HEK293 (cell line): ENCODE data around the gene ROR2.

Experiments
- CTCF ChIA-PET: fragments of 350-600 bp; formaldehyde crosslinking; extraction: SDS; loops from one replicate; lab custom pipeline; 2021; ENCODE audit warnings: antibody characterized with exemption; lab: Yijun Ruan, JAX
- POLR2A ChIA-PET: fragments of 300-600 bp; formaldehyde crosslinking; extraction: SDS; loops from one replicate; lab custom pipeline; 2020; ENCODE audit warnings: antibody characterized with exemption, inconsistent platforms; lab: Yijun Ruan, JAX
- H3K27ac ChIP-seq: fragments of 200-500 bp; sonication (Bioruptor generic); 2 replicates; pipeline ENCODE4 v1.5.1; 2014; ENCODE audit warnings: low read depth, low read length, control low read depth, inconsistent platforms; ENCODE audit errors: extremely low read depth
- H3K36me3 ChIP-seq, 2 experiments: fragments of 200-500 bp in 1 of 2; sonication (Bioruptor generic) in 1 of 2; 1 replicate in 1 of 2; 2 replicates in 1 of 2; pipeline ENCODE4 v1.5.1; 2014 to 2017; ENCODE audit warnings: inconsistent platforms in 2 of 2, low read length in 2 of 2; ENCODE audit not compliant: control insufficient read depth in 2 of 2, insufficient read depth in 1 of 2
- H3K4me1 ChIP-seq: fragments of 200-500 bp; sonication (Bioruptor generic); 2 replicates; pipeline ENCODE4 v1.5.1; 2014; ENCODE audit warnings: mild to moderate bottlenecking, low read length, inconsistent platforms; ENCODE audit not compliant: control insufficient read depth, insufficient read depth
- H3K4me3 ChIP-seq: 2 replicates; pipeline ENCODE4 v1.5.1; 2011; ENCODE audit warnings: low read depth, mild to moderate bottlenecking, control low read depth, low read length, moderate library complexity
- H3K9me3 ChIP-seq: fragments of 200-500 bp; sonication (Bioruptor generic); 2 replicates; pipeline ENCODE4 v1.5.1; 2014; ENCODE audit warnings: low read depth, low read length, inconsistent platforms; ENCODE audit not compliant: control insufficient read depth, insufficient read depth
- ZBTB20 ChIP-seq: fragments of 450-650 bp; formaldehyde crosslinking; IDR thresholded peaks from 2 replicates; pipeline ENCODE4 v1.5.1; 2016; ENCODE audit warnings: missing biosample characterization, missing genetic modification characterization
- ZNF10 ChIP-seq: fragments of 450-650 bp; formaldehyde crosslinking; IDR thresholded peaks from 2 replicates; pipeline ENCODE4 v1.5.1; 2017; ENCODE audit warnings: missing biosample characterization, missing genetic modification characterization
- ZNF132 ChIP-seq: fragments of 450-650 bp; formaldehyde crosslinking; IDR thresholded peaks from 2 replicates; pipeline ENCODE4 v1.5.1; 2017; ENCODE audit warnings: missing biosample characterization, missing genetic modification characterization, borderline replicate concordance
- ZNF146 ChIP-seq: fragments of 450-650 bp; formaldehyde crosslinking; IDR thresholded peaks from 2 replicates; pipeline ENCODE4 v1.5.1; 2016; ENCODE audit warnings: missing biosample characterization, missing genetic modification characterization
- ZNF155 ChIP-seq: fragments of 450-650 bp; formaldehyde crosslinking; IDR thresholded peaks from 2 replicates; pipeline ENCODE4 v1.5.1; 2016; ENCODE audit warnings: missing biosample characterization, missing genetic modification characterization
- ZNF157 ChIP-seq: fragments of 450-650 bp; formaldehyde crosslinking; IDR thresholded peaks from 2 replicates; pipeline ENCODE4 v1.5.1; 2016; ENCODE audit warnings: missing biosample characterization, missing genetic modification characterization
- ZNF174 ChIP-seq: fragments of 450-650 bp; formaldehyde crosslinking; IDR thresholded peaks from 2 replicates; pipeline ENCODE4 v1.5.0; 2017; ENCODE audit warnings: missing biosample characterization, mild to moderate bottlenecking, missing genetic modification characterization
- ZNF211 ChIP-seq: fragments of 450-650 bp; formaldehyde crosslinking; IDR thresholded peaks from 2 replicates; pipeline ENCODE4 v1.5.1; 2016; ENCODE audit warnings: low read depth, missing biosample characterization, missing genetic modification characterization
- ZNF239 ChIP-seq: fragments of 450-650 bp; formaldehyde crosslinking; IDR thresholded peaks from 2 replicates; pipeline ENCODE4 v1.5.1; 2016; ENCODE audit warnings: missing biosample characterization, missing genetic modification characterization
- ZNF274 ChIP-seq, 2 experiments: fragments of 200-500 bp in 1 of 2; fragments of 450-650 bp in 1 of 2; sonication (Bioruptor generic) in 1 of 2; formaldehyde crosslinking in 1 of 2; IDR thresholded peaks; 2 replicates each; pipeline versions ENCODE4 v1.5.1 to v1.6.1; 2014 to 2016; ENCODE audit warnings: borderline replicate concordance in 1 of 2, inconsistent platforms in 1 of 2, low read length in 1 of 2, missing biosample characterization in 1 of 2, missing genetic modification characterization in 1 of 2
- ZNF302 ChIP-seq: fragments of 450-650 bp; formaldehyde crosslinking; IDR thresholded peaks from 2 replicates; pipeline ENCODE4 v1.5.1; 2016; ENCODE audit warnings: missing biosample characterization, missing genetic modification characterization, low read depth
- ZNF394 ChIP-seq: fragments of 450-650 bp; formaldehyde crosslinking; IDR thresholded peaks from 2 replicates; pipeline ENCODE4 v1.5.1; 2016; ENCODE audit warnings: missing biosample characterization, missing genetic modification characterization, mild to moderate bottlenecking, moderate library complexity, borderline replicate concordance
- ZNF585B ChIP-seq: fragments of 450-650 bp; formaldehyde crosslinking; IDR thresholded peaks from 2 replicates; pipeline ENCODE4 v1.5.1; 2016; ENCODE audit warnings: missing biosample characterization, missing genetic modification characterization
- ZNF596 ChIP-seq: fragments of 450-650 bp; IDR thresholded peaks from 2 replicates; pipeline ENCODE4 v1.5.0; 2018; ENCODE audit warnings: missing biosample characterization, mild to moderate bottlenecking, missing genetic modification characterization, moderate library complexity
- ZNF624 ChIP-seq: fragments of 450-650 bp; formaldehyde crosslinking; IDR thresholded peaks from 2 replicates; pipeline ENCODE4 v1.5.1; 2017; ENCODE audit warnings: missing biosample characterization, missing genetic modification characterization
- ZNF830 ChIP-seq: fragments of 450-650 bp; IDR thresholded peaks from 2 replicates; pipeline ENCODE4 v1.5.0; 2018; ENCODE audit warnings: missing biosample characterization, missing genetic modification characterization, low read depth, mild to moderate bottlenecking, moderate library complexity
- ZSCAN16 ChIP-seq: fragments of 450-650 bp; formaldehyde crosslinking; IDR thresholded peaks from 2 replicates; pipeline ENCODE4 v1.5.1; 2016; ENCODE audit warnings: missing biosample characterization, missing genetic modification characterization
- TF ChIP-seq, protein P1 (sequence below): fragments of 450-650 bp; formaldehyde crosslinking; IDR thresholded peaks from 2 replicates; pipeline ENCODE4 v1.5.1; 2016; ENCODE audit warnings: missing biosample characterization, missing genetic modification characterization
- TF ChIP-seq, protein P2 (sequence below): fragments of 450-650 bp; formaldehyde crosslinking; IDR thresholded peaks from 2 replicates; pipeline ENCODE4 v1.5.1; 2017; ENCODE audit warnings: missing biosample characterization, missing genetic modification characterization
- TF ChIP-seq, protein P3 (sequence below): fragments of 450-650 bp; formaldehyde crosslinking; IDR thresholded peaks from 2 replicates; pipeline ENCODE4 v1.5.1; 2017; ENCODE audit warnings: missing biosample characterization, missing genetic modification characterization

The ROR2 gene

DNA sequence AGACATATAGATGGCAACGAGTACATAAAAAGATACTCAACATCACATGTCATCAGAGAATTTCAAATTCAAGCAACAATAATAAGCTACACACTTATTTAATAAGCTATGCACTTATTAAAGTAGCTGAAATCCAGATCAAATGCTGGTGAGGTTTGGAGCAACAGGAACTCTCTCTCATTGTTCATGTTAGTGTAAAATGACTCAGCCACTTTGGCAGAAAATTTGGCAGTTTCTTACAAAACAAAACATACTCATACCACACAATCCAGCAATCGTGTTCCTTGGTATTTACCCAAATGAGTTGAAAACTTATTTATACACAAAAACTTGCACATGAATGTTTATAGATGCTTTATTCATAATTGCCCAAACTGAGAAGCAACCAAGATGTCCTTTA, 394.9 kb downstream of the ROR2 start (continued):
- TF ChIP-seq, protein P1, sequence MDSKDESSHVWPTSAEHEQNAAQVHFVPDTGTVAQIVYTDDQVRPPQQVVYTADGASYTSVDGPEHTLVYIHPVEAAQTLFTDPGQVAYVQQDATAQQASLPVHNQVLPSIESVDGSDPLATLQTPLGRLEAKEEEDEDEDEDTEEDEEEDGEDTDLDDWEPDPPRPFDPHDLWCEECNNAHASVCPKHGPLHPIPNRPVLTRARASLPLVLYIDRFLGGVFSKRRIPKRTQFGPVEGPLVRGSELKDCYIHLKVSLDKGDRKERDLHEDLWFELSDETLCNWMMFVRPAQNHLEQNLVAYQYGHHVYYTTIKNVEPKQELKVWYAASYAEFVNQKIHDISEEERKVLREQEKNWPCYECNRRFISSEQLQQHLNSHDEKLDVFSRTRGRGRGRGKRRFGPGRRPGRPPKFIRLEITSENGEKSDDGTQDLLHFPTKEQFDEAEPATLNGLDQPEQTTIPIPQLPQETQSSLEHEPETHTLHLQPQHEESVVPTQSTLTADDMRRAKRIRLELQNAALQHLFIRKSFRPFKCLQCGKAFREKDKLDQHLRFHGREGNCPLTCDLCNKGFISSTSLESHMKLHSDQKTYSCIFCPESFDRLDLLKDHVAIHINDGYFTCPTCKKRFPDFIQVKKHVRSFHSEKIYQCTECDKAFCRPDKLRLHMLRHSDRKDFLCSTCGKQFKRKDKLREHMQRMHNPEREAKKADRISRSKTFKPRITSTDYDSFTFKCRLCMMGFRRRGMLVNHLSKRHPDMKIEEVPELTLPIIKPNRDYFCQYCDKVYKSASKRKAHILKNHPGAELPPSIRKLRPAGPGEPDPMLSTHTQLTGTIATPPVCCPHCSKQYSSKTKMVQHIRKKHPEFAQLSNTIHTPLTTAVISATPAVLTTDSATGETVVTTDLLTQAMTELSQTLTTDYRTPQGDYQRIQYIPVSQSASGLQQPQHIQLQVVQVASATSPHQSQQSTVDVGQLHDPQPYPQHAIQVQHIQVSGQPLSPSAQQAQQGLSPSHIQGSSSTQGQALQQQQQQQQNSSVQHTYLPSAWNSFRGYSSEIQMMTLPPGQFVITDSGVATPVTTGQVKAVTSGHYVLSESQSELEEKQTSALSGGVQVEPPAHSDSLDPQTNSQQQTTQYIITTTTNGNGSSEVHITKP (tag by site-specific recombination): no peak
- TF ChIP-seq ZNF585B (no peak), ZBTB20 (tag by site-specific recombination) (no peak), ZSCAN16 (tag by site-specific recombination) (no peak), ZNF596 (no peak), ZNF830 (tag by site-specific recombination) (no peak), ZNF302 (tag by site-specific recombination) (no peak), ZNF132 (no peak)
- TF ChIP-seq, protein P2, sequence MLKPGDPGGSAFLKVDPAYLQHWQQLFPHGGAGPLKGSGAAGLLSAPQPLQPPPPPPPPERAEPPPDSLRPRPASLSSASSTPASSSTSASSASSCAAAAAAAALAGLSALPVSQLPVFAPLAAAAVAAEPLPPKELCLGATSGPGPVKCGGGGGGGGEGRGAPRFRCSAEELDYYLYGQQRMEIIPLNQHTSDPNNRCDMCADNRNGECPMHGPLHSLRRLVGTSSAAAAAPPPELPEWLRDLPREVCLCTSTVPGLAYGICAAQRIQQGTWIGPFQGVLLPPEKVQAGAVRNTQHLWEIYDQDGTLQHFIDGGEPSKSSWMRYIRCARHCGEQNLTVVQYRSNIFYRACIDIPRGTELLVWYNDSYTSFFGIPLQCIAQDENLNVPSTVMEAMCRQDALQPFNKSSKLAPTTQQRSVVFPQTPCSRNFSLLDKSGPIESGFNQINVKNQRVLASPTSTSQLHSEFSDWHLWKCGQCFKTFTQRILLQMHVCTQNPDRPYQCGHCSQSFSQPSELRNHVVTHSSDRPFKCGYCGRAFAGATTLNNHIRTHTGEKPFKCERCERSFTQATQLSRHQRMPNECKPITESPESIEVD (tag by site-specific recombination): no peak
- TF ChIP-seq, all 188 proteins: peak for 0

DNA sequence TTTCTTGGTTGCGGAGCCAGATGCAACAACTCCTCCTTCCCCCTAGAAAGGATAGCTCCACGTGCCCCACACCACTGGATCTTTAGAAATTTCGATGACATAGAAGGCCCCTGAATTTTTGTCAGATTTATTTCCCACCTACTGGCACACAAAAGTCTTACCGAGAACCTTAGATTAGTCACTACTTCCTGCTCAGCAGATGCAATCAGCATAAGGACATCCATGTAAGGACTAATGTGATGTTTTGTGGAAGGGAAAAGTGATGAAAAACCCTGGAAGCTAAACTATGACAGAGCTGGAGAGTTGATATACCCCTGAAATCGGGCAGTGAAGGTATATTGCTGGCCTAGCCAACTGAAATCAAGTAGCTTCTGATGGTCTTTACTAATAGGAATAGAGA, 400.9 kb downstream of the ROR2 start:
- Histone ChIP-seq H3K27ac (no peak overlapping the region), H3K4me1 (no peaks in the 10 kb centered on the region), H3K36me3 (no peaks in the 10 kb centered on the region), H3K4me3 (no peak overlapping the region), H3K9me3 (no peaks in the 10 kb centered on the region)
- ChIA-PET POLR2A (no interaction called here), CTCF (interaction anchor here (0.5 kb wide), 1 partner anchor 189 kb away, joined by 5 read pairs; no protein-coding TSS in a partner anchor)
- TF ChIP-seq ZNF624 (no peak), ZNF10 (tag by site-specific recombination) (no peak), ZNF157 (tag by site-specific recombination) (peak; percentile 89), ZNF302 (tag by site-specific recombination) (no peak), ZNF394 (tag by site-specific recombination) (no peak)

DNA sequence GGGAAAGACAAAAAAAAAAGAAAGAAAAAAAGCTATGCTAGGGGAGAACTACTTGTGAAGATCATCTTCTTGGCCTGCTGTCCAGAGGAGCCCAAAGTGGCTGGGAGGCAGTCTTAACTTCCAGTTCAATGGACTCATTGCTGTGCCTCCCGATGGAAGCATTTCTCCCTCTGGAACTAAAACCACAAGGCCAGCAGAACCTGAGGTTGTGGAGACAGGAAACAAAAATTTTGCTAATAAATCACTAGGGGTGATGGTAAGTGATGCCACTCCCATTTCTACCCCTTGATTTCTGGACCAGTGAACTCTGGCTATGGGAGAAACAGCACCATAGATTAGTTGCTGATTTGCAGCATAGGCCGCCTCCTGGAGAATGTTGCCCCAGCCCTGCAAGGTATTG, 402.9 kb downstream of the ROR2 start:
- ChIA-PET CTCF (interaction anchor here (0.8 kb wide), 1 partner anchor 632 kb away, joined by 3 read pairs; no protein-coding TSS in a partner anchor), POLR2A (no interaction called here)
- Histone ChIP-seq H3K9me3 (no peaks in the 10 kb centered on the region), H3K27ac (no peak overlapping the region), H3K4me1 (no peaks in the 10 kb centered on the region), H3K36me3 (no peaks in the 10 kb centered on the region), H3K4me3 (no peak overlapping the region)
- TF ChIP-seq ZNF146 (tag by site-specific recombination) (no peak), ZNF274 (IDR thresholded peaks at IDR 0.05; ENCODE audit: low read length) (no peak), ZNF274 (tag by site-specific recombination; IDR thresholded peaks at IDR 0.05; ENCODE audit: borderline replicate concordance) (no peak), ZNF239 (no peak), ZNF155 (no peak), ZNF174 (tag by site-specific recombination) (no peak), ZNF211 (tag by site-specific recombination) (no peak)
- TF ChIP-seq, protein P3, sequence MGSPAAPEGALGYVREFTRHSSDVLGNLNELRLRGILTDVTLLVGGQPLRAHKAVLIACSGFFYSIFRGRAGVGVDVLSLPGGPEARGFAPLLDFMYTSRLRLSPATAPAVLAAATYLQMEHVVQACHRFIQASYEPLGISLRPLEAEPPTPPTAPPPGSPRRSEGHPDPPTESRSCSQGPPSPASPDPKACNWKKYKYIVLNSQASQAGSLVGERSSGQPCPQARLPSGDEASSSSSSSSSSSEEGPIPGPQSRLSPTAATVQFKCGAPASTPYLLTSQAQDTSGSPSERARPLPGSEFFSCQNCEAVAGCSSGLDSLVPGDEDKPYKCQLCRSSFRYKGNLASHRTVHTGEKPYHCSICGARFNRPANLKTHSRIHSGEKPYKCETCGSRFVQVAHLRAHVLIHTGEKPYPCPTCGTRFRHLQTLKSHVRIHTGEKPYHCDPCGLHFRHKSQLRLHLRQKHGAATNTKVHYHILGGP (tag by site-specific recombination): no peak
- TF ChIP-seq, protein P1 (tag by site-specific recombination): no peak
